Measurements from ENCODE around the gene LMX1B.

Gene LMX1B

GRCh38 chr9:126617823-126618165 is 4.1 kb downstream of the LMX1B start:
- ATAC-seq, result no peak
- TF ChIP-seq, protein P1, sequence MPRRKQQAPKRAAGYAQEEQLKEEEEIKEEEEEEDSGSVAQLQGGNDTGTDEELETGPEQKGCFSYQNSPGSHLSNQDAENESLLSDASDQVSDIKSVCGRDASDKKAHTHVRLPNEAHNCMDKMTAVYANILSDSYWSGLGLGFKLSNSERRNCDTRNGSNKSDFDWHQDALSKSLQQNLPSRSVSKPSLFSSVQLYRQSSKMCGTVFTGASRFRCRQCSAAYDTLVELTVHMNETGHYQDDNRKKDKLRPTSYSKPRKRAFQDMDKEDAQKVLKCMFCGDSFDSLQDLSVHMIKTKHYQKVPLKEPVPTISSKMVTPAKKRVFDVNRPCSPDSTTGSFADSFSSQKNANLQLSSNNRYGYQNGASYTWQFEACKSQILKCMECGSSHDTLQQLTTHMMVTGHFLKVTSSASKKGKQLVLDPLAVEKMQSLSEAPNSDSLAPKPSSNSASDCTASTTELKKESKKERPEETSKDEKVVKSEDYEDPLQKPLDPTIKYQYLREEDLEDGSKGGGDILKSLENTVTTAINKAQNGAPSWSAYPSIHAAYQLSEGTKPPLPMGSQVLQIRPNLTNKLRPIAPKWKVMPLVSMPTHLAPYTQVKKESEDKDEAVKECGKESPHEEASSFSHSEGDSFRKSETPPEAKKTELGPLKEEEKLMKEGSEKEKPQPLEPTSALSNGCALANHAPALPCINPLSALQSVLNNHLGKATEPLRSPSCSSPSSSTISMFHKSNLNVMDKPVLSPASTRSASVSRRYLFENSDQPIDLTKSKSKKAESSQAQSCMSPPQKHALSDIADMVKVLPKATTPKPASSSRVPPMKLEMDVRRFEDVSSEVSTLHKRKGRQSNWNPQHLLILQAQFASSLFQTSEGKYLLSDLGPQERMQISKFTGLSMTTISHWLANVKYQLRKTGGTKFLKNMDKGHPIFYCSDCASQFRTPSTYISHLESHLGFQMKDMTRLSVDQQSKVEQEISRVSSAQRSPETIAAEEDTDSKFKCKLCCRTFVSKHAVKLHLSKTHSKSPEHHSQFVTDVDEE (CRISPR knock-in tag; IDR thresholded peaks at IDR 0.05), result no peak
- no peak for TF ChIP-seq SNAI2 (CRISPR knock-in tag; IDR thresholded peaks at IDR 0.05)
- no peak for TF ChIP-seq ZNF70 (CRISPR knock-in tag; IDR thresholded peaks at IDR 0.05)
- no peak for TF ChIP-seq ZNF8 (CRISPR knock-in tag; IDR thresholded peaks at IDR 0.05)
- TF ChIP-seq ARNTL (CRISPR knock-in tag; IDR thresholded peaks at IDR 0.05; ENCODE audit: borderline replicate concordance, low read depth), result no peak

DNA sequence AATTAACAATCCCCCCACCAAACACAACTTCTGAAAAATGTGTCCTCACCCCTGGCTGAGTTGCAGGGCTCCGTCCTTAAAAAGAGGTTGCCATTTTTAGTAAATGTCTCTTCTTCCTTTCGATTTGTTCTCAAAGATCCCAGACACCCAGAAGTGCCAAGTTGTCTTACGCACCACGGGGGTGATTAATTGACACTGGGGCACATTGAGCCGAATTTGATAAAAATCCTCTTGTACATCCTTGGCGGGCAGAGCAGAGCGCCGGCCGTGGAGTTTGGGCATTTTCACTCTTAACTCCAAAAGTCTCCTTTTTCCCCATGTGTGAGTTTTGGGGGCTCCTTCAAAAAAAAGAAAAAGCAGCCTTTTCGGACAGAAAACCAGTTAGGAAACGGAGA is 4.5 kb downstream of the LMX1B start:
- no peak for ATAC-seq

GRCh38 chr9:126618585-126619360 is 5.0 kb downstream of the LMX1B start:
- TF ChIP-seq SNAI2 (CRISPR knock-in tag; IDR thresholded peaks at IDR 0.05), result no peak
- TF ChIP-seq ZNF70 (CRISPR knock-in tag; IDR thresholded peaks at IDR 0.05), result no peak
- TF ChIP-seq, protein P2, sequence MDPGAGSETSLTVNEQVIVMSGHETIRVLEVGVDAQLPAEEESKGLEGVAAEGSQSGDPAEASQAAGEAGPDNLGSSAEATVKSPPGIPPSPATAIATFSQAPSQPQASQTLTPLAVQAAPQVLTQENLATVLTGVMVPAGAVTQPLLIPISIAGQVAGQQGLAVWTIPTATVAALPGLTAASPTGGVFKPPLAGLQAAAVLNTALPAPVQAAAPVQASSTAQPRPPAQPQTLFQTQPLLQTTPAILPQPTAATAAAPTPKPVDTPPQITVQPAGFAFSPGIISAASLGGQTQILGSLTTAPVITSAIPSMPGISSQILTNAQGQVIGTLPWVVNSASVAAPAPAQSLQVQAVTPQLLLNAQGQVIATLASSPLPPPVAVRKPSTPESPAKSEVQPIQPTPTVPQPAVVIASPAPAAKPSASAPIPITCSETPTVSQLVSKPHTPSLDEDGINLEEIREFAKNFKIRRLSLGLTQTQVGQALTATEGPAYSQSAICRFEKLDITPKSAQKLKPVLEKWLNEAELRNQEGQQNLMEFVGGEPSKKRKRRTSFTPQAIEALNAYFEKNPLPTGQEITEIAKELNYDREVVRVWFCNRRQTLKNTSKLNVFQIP (CRISPR knock-in tag; IDR thresholded peaks at IDR 0.05; ENCODE audit: borderline replicate concordance, low read depth), result no peak
- no peak for TF ChIP-seq ISL1 (CRISPR knock-in tag; IDR thresholded peaks at IDR 0.05)
- no peak for TF ChIP-seq PPARA (CRISPR knock-in tag; IDR thresholded peaks at IDR 0.05; ENCODE audit: borderline replicate concordance)
- no peak for TF ChIP-seq CSDC2 (CRISPR knock-in tag; IDR thresholded peaks at IDR 0.05)
- TF ChIP-seq TOX (CRISPR knock-in tag; IDR thresholded peaks at IDR 0.05; ENCODE audit: borderline replicate concordance), result no peak
- no peak for TF ChIP-seq TCF4 (CRISPR knock-in tag; IDR thresholded peaks at IDR 0.05; ENCODE audit: borderline replicate concordance)
- TF ChIP-seq, protein P1 (CRISPR knock-in tag; IDR thresholded peaks at IDR 0.05), result no peak
- TF ChIP-seq GLIS3 (CRISPR knock-in tag; IDR thresholded peaks at IDR 0.05), result no peak
- no peak for TF ChIP-seq ZNF565 (CRISPR knock-in tag; conservative IDR thresholded peaks at IDR 0.05; ENCODE audit: low read depth)
- TF ChIP-seq OSR1 (CRISPR knock-in tag; IDR thresholded peaks at IDR 0.05), result no peak
- TF ChIP-seq ZNF8 (CRISPR knock-in tag; IDR thresholded peaks at IDR 0.05), result no peak
- TF ChIP-seq CREB5 (CRISPR knock-in tag; IDR thresholded peaks at IDR 0.05; ENCODE audit: low read depth), result no peak
- TF ChIP-seq BACH2 (CRISPR knock-in tag; IDR thresholded peaks at IDR 0.05; ENCODE audit: borderline replicate concordance), result no peak

More for the DNA sequence above, 4.5 kb downstream of the LMX1B start:
- TF ChIP-seq OSR1 (CRISPR knock-in tag; IDR thresholded peaks at IDR 0.05) (no peak), CREB5 (CRISPR knock-in tag; IDR thresholded peaks at IDR 0.05; ENCODE audit: low read depth) (no peak), ESRRG (CRISPR knock-in tag; IDR thresholded peaks at IDR 0.05) (no peak), ISL1 (CRISPR knock-in tag; IDR thresholded peaks at IDR 0.05) (no peak), ZNF8 (CRISPR knock-in tag; IDR thresholded peaks at IDR 0.05) (no peak)
- TF ChIP-seq, protein P2 (CRISPR knock-in tag; IDR thresholded peaks at IDR 0.05; ENCODE audit: borderline replicate concordance, low read depth), result no peak

More at GRCh38 chr9:126618585-126619360, 5.0 kb downstream of the LMX1B start:
- ATAC-seq, result no peak; the same call in 2 of the 3 replicates

Measured in SK-N-SH treated with all-trans-retinoic acid at 6 μM for 48 hours (cell line).